ENCODE measurements around the gene GTF2H1. TPM values are rescaled to one million over a fixed set of nuclear protein-coding genes. Genes with fewer than 3 reads are reported as not detected.

The GTF2H1 gene
- total and polyA plus RNA-seq, 11 donors: 11.1 to 37.2 (median 25.4) TPM

- TF ChIP-seq CTCF (IDR thresholded peaks at IDR 0.05) (no peak), POLR2A (IDR thresholded peaks at IDR 0.05) (no peak)
- Histone ChIP-seq H3K9me3 (no peaks in the 10 kb centered on the region), H3K4me3 (no peak overlapping the region), H3K36me3 (peaks cover 0 to 100% (median 96%) of the 10 kb centered on the region in 9 donors), H3K27me3 (no peaks in the 10 kb centered on the region), H3K27ac (no peak overlapping the region), H3K4me1 (no peaks in the 10 kb centered on the region)
- WGBS, 4 donors: 87 to 99% (median 97%) methylated on average over 2 of the region's 2 CpGs
- no peak for ATAC-seq
- intact Hi-C loops (cut with DNase I): no loop called here
- no peak for DNase-seq
Measured at GRCh38 chr11:18295316-18295715, 27.1 kb upstream of the GTF2H1 start.

DNA sequence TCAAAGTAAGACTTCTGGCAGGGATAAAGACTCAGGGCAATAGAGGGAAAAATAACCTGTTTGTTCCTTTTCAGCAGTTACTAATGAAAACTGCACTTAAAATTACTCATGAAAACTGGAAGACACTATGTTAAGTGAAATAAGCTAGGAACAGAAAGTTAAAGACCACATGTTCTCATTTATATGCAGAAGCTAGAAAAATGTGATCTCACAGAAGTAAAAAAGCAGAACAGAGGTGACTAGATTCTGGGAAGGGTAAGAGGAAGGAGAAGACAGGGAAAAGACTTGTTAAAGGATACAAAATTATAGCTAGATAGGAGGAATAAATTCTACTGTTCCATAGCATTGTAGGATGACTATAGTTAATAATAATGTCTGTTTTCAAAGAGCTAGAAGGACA is 22.6 kb upstream of the GTF2H1 start:
- H3K4me1 ChIP-seq: peaks cover 0 to 6% (median 0%) of the 10 kb centered on the region in 12 donors
- intact Hi-C loops (cut with DNase I): no loop called here
- H3K9me3 ChIP-seq: no peaks in the 10 kb centered on the region
- no peaks in the 10 kb centered on the region for H3K27me3 ChIP-seq
- no peak for DNase-seq
- peaks cover 0 to 99% (median 95%) of the 10 kb centered on the region in 9 donors for H3K36me3 ChIP-seq
- TF ChIP-seq CTCF (IDR thresholded peaks at IDR 0.05): no peak
- no peak for TF ChIP-seq POLR2A (IDR thresholded peaks at IDR 0.05)
- ATAC-seq: no peak
- H3K27ac ChIP-seq: peak overlapping the region in 1 of 12 donors; percentile 77
- H3K4me3 ChIP-seq: no peak overlapping the region

DNA sequence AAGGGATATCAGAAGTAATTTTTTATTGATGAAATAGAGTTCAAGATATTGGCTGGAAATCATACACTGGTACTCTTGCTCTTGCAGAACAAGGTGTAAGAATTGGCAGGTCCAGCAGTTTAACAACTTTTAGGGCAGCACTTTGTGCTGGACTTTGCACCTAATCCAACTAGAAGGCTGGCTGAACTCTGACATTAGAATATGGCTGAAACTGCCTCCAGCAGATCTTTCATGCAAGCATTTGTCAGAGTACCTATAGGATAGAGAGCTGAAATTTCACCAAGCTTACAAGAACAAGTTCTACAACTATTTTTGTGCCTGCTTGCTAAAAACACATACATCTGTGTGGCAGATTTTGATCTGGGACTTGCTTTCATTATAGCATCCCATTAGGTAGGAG is 17.6 kb upstream of the GTF2H1 start:
- Histone ChIP-seq H3K9me3 (no peaks in the 10 kb centered on the region), H3K36me3 (peaks cover 0 to 98% (median 95%) of the 10 kb centered on the region in 9 donors), H3K27ac (no peak overlapping the region), H3K4me3 (no peak overlapping the region), H3K27me3 (no peaks in the 10 kb centered on the region), H3K4me1 (peaks cover 0 to 6% (median 0%) of the 10 kb centered on the region in 12 donors)
- TF ChIP-seq POLR2A (IDR thresholded peaks at IDR 0.05) (no peak), CTCF (IDR thresholded peaks at IDR 0.05) (no peak)
- intact Hi-C loops (cut with DNase I): no loop called here
- ATAC-seq (no peak), DNase-seq (no peak)

- no peak overlapping the region for H3K27ac ChIP-seq
- WGBS, 4 donors: 93 to 95% (median 94%) methylated on average over 2 of the region's 2 CpGs
- ATAC-seq: no peak
- H3K4me1 ChIP-seq: peaks cover 0 to 9% (median 0%) of the 10 kb centered on the region in 12 donors
- no peaks in the 10 kb centered on the region for H3K27me3 ChIP-seq
- H3K36me3 ChIP-seq: peaks cover 0 to 89% (median 84%) of the 10 kb centered on the region in 9 donors
- TF ChIP-seq CTCF (IDR thresholded peaks at IDR 0.05) (no peak), POLR2A (IDR thresholded peaks at IDR 0.05) (no peak)
- no peaks in the 10 kb centered on the region for H3K9me3 ChIP-seq
- intact Hi-C loops (cut with DNase I): no loop called here
- DNase-seq: no peak
- H3K4me3 ChIP-seq: no peak overlapping the region
Measured at GRCh38 chr11:18307461-18308139, 14.8 kb upstream of the GTF2H1 start.
